Hepatocyte (in vitro differentiated cells): ENCODE measurements around the gene KIF26B. TPM values are rescaled to one million over a fixed set of nuclear protein-coding genes. Genes with fewer than 3 reads are reported as not detected.

Experiments
- DNase-seq: peaks from one replicate; pipeline ENCODE4 v3.0.0-alpha.2; 2016; ENCODE audit warnings: low spot score
- H2AFZ ChIP-seq: fragments of 200-600 bp; sonication (generic); 2 replicates; pipeline ENCODE4 v1.6.0; 2016; ENCODE audit warnings: antibody characterized with exemption, mild to moderate bottlenecking
- H3K27ac ChIP-seq: fragments of 200-600 bp; sonication (generic); 2 replicates; pipeline ENCODE4 v1.5.1; 2016; ENCODE audit warnings: mild to moderate bottlenecking
- H3K27me3 ChIP-seq: fragments of 200-600 bp; sonication (generic); 2 replicates; pipeline ENCODE4 v1.6.1; 2016
- H3K36me3 ChIP-seq: fragments of 200-600 bp; sonication (generic); replicated peaks from 2 replicates; pipeline ENCODE4 v1.5.1; 2016; ENCODE audit warnings: low read depth; ENCODE audit not compliant: insufficient read depth
- H3K4me1 ChIP-seq: fragments of 200-600 bp; sonication (generic); 2 replicates; pipeline ENCODE4 v1.5.1; 2016; ENCODE audit warnings: mild to moderate bottlenecking, moderate library complexity; ENCODE audit not compliant: insufficient read depth
- H3K4me2 ChIP-seq: fragments of 200-600 bp; sonication (generic); 2 replicates; pipeline ENCODE4 v1.6.0; 2016
- H3K4me3 ChIP-seq: fragments of 200-600 bp; sonication (generic); 2 replicates; pipeline ENCODE4 v1.5.1; 2016; ENCODE audit warnings: mild to moderate bottlenecking
- H3K79me2 ChIP-seq: fragments of 200-600 bp; sonication (generic); 2 replicates; pipeline ENCODE4 v1.6.0; 2017; ENCODE audit warnings: mild to moderate bottlenecking
- H3K9me2 ChIP-seq: fragments of 200-600 bp; sonication (generic); replicated peaks from 2 replicates; pipeline ENCODE4 v1.6.0; 2017; ENCODE audit warnings: mild to moderate bottlenecking; ENCODE audit not compliant: insufficient read depth
- H3K9me3 ChIP-seq: fragments of 200-600 bp; sonication (generic); 2 replicates; pipeline ENCODE4 v1.5.1; 2016; ENCODE audit warnings: low read depth, mild to moderate bottlenecking
- H4K20me1 ChIP-seq: fragments of 200-600 bp; sonication (generic); 2 replicates; pipeline ENCODE4 v1.6.0; 2016; ENCODE audit warnings: mild to moderate bottlenecking; ENCODE audit not compliant: insufficient read depth, poor library complexity, severe bottlenecking
- EZH2 ChIP-seq: fragments of 200-600 bp; sonication (generic); IDR thresholded peaks from 2 replicates; pipeline ENCODE4 v1.6.1; 2016; ENCODE audit warnings: antibody characterized with exemption, mild to moderate bottlenecking, borderline replicate concordance
- EZH2phosphoT487 ChIP-seq: fragments of 200-600 bp; sonication (generic); IDR thresholded peaks from one replicate; pipeline ENCODE4 v1.6.1; 2018; ENCODE audit warnings: antibody characterized with exemption, mild to moderate bottlenecking, low read depth, moderate library complexity; ENCODE audit not compliant: unreplicated experiment, severe bottlenecking
- WGBS: methylation state at CpG from one replicate; pipeline ENCODE4 v1.1.6; 2016; ENCODE audit warnings: low lambda C conversion rate; ENCODE audit errors: missing lambda C conversion rate; 5-methylcytosine and 5-hydroxymethylcytosine counted together
- polyA plus RNA-seq: library from polyadenylated mRNA; unstranded; fragments of >200 nt; fragmentation: Nextera tagmentation; extraction: Ambion mirVana; gene quantifications from 2 replicates; pipeline ENCODE4 v1.2.1, GENCODE V29; 2016
- total RNA-seq: library from RNA; depleted of rRNA; stranded (reverse); fragments of >200 nt; gene quantifications from 2 replicates; pipeline ENCODE4 v1.2.3, GENCODE V29; 2014
- TF ChIP-seq, protein P1 (sequence below): fragments of 200-600 bp; sonication (generic); IDR thresholded peaks from 2 replicates; pipeline ENCODE4 v1.5.1; 2016; ENCODE audit warnings: antibody characterized with exemption, mild to moderate bottlenecking; ENCODE audit not compliant: poor library complexity

Gene KIF26B
- total and polyA plus RNA-seq, 2 experiments from 2014 or later = 12.7 to 21.6 TPM

GRCh38 chr1:245600658-245601057 is 445.9 kb downstream of the KIF26B start:
- no peaks in the 10 kb centered on the region for H3K9me2 ChIP-seq
- no peak overlapping the region for H3K4me2 ChIP-seq
- no peak for DNase-seq
- no peak overlapping the region for H3K4me3 ChIP-seq
- H3K27ac ChIP-seq = peak overlapping the region; percentile 50
- H3K9me3 ChIP-seq = no peaks in the 10 kb centered on the region
- H4K20me1 ChIP-seq = no peaks in the 10 kb centered on the region
- H3K36me3 ChIP-seq = no peaks in the 10 kb centered on the region
- no peaks in the 10 kb centered on the region for H3K27me3 ChIP-seq
- 96% methylated on average over 4 of the region's 4 CpGs for WGBS
- H3K4me1 ChIP-seq = peaks cover 22% of the 10 kb centered on the region
- TF ChIP-seq EZH2phosphoT487 = no peak
- TF ChIP-seq EZH2 = no peak
- TF ChIP-seq, protein P1, sequence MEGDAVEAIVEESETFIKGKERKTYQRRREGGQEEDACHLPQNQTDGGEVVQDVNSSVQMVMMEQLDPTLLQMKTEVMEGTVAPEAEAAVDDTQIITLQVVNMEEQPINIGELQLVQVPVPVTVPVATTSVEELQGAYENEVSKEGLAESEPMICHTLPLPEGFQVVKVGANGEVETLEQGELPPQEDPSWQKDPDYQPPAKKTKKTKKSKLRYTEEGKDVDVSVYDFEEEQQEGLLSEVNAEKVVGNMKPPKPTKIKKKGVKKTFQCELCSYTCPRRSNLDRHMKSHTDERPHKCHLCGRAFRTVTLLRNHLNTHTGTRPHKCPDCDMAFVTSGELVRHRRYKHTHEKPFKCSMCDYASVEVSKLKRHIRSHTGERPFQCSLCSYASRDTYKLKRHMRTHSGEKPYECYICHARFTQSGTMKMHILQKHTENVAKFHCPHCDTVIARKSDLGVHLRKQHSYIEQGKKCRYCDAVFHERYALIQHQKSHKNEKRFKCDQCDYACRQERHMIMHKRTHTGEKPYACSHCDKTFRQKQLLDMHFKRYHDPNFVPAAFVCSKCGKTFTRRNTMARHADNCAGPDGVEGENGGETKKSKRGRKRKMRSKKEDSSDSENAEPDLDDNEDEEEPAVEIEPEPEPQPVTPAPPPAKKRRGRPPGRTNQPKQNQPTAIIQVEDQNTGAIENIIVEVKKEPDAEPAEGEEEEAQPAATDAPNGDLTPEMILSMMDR = no peak
- H3K79me2 ChIP-seq = peaks cover 21% of the 10 kb centered on the region
- H2AFZ ChIP-seq = no peak overlapping the region

DNA sequence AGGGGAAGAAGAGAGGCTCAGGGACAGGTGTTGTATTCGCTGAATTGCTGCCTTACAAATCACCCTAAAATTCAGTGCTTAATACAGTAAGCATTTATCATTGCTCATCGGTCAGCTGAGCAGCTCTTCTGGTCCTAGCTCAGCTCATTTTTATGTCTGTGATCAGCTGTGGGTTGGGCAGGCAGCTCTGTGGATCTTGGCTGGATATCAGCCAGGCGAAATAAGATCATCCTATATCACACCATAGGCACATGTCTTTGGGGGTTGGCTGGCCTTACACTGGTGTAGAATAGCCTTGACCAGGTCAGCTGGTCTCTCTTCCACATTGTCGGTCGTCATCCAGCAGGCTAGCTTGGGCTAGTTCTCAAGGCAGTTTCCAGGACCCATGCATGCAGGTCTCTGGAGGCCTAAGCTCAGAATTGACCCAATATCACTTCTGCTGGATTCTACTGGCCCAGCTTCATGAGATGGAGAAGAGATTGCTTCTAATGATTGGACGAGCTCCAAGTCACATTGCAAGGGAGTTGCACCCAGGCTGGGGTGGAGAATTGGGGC is 448.6 kb downstream of the KIF26B start:
- Histone ChIP-seq H3K27ac (no peak overlapping the region), H3K79me2 (no peaks in the 10 kb centered on the region), H3K4me3 (no peak overlapping the region), H3K9me3 (no peaks in the 10 kb centered on the region), H3K9me2 (no peaks in the 10 kb centered on the region), H2AFZ (no peak overlapping the region), H3K27me3 (no peaks in the 10 kb centered on the region), H3K4me1 (peaks cover 32% of the 10 kb centered on the region), H3K36me3 (no peaks in the 10 kb centered on the region), H4K20me1 (no peaks in the 10 kb centered on the region), H3K4me2 (no peak overlapping the region)
- no peak for DNase-seq
- 88% methylated on average over 6 of the region's 6 CpGs for WGBS
- TF ChIP-seq EZH2 (no peak), EZH2phosphoT487 (no peak)
- TF ChIP-seq, protein P1 = no peak

- H4K20me1 ChIP-seq = no peaks in the 10 kb centered on the region
Measured at GRCh38 chr1:245604979-245605378, 450.2 kb downstream of the KIF26B start.

More at GRCh38 chr1:245604979-245605378, 450.2 kb downstream of the KIF26B start:
- H3K9me3 ChIP-seq = no peaks in the 10 kb centered on the region
- no peaks in the 10 kb centered on the region for H3K36me3 ChIP-seq
- H3K27me3 ChIP-seq = no peaks in the 10 kb centered on the region
- H3K79me2 ChIP-seq = no peaks in the 10 kb centered on the region
- TF ChIP-seq EZH2phosphoT487 (no peak), EZH2 (no peak)
- TF ChIP-seq, protein P1 = no peak
- no peak overlapping the region for H3K4me3 ChIP-seq
- peaks cover 39% of the 10 kb centered on the region for H3K4me1 ChIP-seq
- no peak for DNase-seq
- H3K4me2 ChIP-seq = peak overlapping the region; percentile 60
- H2AFZ ChIP-seq = no peak overlapping the region
- H3K9me2 ChIP-seq = no peaks in the 10 kb centered on the region
- WGBS = 84% methylated on average over 9 of the region's 9 CpGs
- peak overlapping the region; percentile 65 for H3K27ac ChIP-seq
